ENCODE measurements around the gene TRRAP. TPM values are rescaled to one million over a fixed set of nuclear protein-coding genes. Genes with fewer than 3 reads are reported as not detected.

Gene TRRAP
- polyA plus RNA-seq, 1 donor (not counting 4 experiments of a cell fraction or from before 2014, with no cell fraction given), result 6.1 TPM

DNA sequence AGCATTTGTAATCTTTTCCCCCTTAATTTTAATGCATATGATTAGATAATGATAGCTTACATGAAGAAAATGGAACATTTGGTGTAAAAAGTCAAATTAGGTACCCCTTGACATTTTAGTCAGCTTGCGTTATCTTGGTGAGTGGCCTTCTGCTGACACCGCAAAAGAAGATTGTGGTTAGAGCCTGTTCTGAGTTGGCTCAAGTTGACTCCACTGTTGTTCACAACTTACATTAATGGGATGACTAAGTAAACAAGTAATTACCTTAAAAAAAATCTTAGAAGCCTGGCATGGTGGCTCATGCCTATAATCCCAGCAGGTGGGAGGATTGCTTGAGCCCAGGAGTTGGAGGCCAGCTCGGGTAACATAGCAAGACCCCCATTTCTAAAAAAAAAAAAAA lies 24.2 kb downstream of the TRRAP start:
- Histone ChIP-seq H3K4me1 (ENCODE audit: control insufficient read depth, extremely low read depth, insufficient read depth, low read length) (no peaks in the 10 kb centered on the region), H3K27ac (ENCODE audit: control insufficient read depth, insufficient read depth, low read length) (no peak overlapping the region), H3K79me2 (ENCODE audit: control insufficient read depth, insufficient read depth, low read length) (no peaks in the 10 kb centered on the region), H4K20me1 (ENCODE audit: control insufficient read depth, extremely low read depth, insufficient read depth, low read length) (no peaks in the 10 kb centered on the region), H2AFZ (ENCODE audit: control insufficient read depth, low read length) (no peak overlapping the region), H3K27me3 (ENCODE audit: control insufficient read depth, extremely low read depth, insufficient read depth, low read length) (no peaks in the 10 kb centered on the region), H3K36me3 (ENCODE audit: control insufficient read depth in 2 of 2, extremely low read depth in 1 of 2, insufficient read depth in 2 of 2, low read length in 2 of 2) (peaks cover 23 to 31% of the 10 kb centered on the region in 2 experiments), H3K4me3 (ENCODE audit: control insufficient read depth in 2 of 3, extremely low read depth in 1 of 3, insufficient read depth in 2 of 3, low read depth in 1 of 3, low read length in 3 of 3) (no peak overlapping the region), H3K9me3 (ENCODE audit: control insufficient read depth, low read depth, low read length) (no peaks in the 10 kb centered on the region), H3K9me1 (ENCODE audit: control insufficient read depth, extremely low read depth, insufficient read depth, low read length) (no peaks in the 10 kb centered on the region), H3K4me2 (ENCODE audit: control insufficient read depth, extremely low read depth, insufficient read depth, low read depth, low read length) (no peak overlapping the region), H3K9ac (ENCODE audit: control insufficient read depth, extremely low read depth, insufficient read depth, low read length) (no peak overlapping the region)
- dilution Hi-C loops (cut with MboI; ENCODE audit: extremely low pct_ligation_motif_present, low sequenced_read_pairs), result no loop called here
- FAIRE-seq (no peak), DNase-seq (ENCODE audit: low read depth, low spot score) (no peak)
- no peak for TF ChIP-seq EZH2 (IDR thresholded peaks at IDR 0.05; ENCODE audit: low read length)
- TF ChIP-seq, protein P1, sequence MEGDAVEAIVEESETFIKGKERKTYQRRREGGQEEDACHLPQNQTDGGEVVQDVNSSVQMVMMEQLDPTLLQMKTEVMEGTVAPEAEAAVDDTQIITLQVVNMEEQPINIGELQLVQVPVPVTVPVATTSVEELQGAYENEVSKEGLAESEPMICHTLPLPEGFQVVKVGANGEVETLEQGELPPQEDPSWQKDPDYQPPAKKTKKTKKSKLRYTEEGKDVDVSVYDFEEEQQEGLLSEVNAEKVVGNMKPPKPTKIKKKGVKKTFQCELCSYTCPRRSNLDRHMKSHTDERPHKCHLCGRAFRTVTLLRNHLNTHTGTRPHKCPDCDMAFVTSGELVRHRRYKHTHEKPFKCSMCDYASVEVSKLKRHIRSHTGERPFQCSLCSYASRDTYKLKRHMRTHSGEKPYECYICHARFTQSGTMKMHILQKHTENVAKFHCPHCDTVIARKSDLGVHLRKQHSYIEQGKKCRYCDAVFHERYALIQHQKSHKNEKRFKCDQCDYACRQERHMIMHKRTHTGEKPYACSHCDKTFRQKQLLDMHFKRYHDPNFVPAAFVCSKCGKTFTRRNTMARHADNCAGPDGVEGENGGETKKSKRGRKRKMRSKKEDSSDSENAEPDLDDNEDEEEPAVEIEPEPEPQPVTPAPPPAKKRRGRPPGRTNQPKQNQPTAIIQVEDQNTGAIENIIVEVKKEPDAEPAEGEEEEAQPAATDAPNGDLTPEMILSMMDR (optimal IDR thresholded peaks at IDR 0.05 in 1 of 3, IDR thresholded peaks at IDR 0.05 in 1 of 3, conservative IDR thresholded peaks at IDR 0.05 in 1 of 3; ENCODE audit: extremely low read depth in 1 of 3, insufficient read depth in 2 of 3, low read length in 3 of 3), result no peak

GRCh38 chr7:98903246-98903645 lies 24.9 kb downstream of the TRRAP start:
- dilution Hi-C loops (cut with MboI; ENCODE audit: extremely low pct_ligation_motif_present, low sequenced_read_pairs), result no loop called here
- Histone ChIP-seq H3K4me1 (ENCODE audit: control insufficient read depth, extremely low read depth, insufficient read depth, low read length) (no peaks in the 10 kb centered on the region), H4K20me1 (ENCODE audit: control insufficient read depth, extremely low read depth, insufficient read depth, low read length) (no peaks in the 10 kb centered on the region), H3K9me3 (ENCODE audit: control insufficient read depth, low read depth, low read length) (no peaks in the 10 kb centered on the region), H3K4me3 (ENCODE audit: control insufficient read depth in 2 of 3, extremely low read depth in 1 of 3, insufficient read depth in 2 of 3, low read depth in 1 of 3, low read length in 3 of 3) (no peak overlapping the region), H2AFZ (ENCODE audit: control insufficient read depth, low read length) (no peak overlapping the region), H3K27me3 (ENCODE audit: control insufficient read depth, extremely low read depth, insufficient read depth, low read length) (no peaks in the 10 kb centered on the region), H3K9me1 (ENCODE audit: control insufficient read depth, extremely low read depth, insufficient read depth, low read length) (no peaks in the 10 kb centered on the region), H3K27ac (ENCODE audit: control insufficient read depth, insufficient read depth, low read length) (no peak overlapping the region), H3K9ac (ENCODE audit: control insufficient read depth, extremely low read depth, insufficient read depth, low read length) (no peak overlapping the region), H3K4me2 (ENCODE audit: control insufficient read depth, extremely low read depth, insufficient read depth, low read depth, low read length) (no peak overlapping the region), H3K79me2 (ENCODE audit: control insufficient read depth, insufficient read depth, low read length) (no peaks in the 10 kb centered on the region), H3K36me3 (ENCODE audit: control insufficient read depth in 2 of 2, extremely low read depth in 1 of 2, insufficient read depth in 2 of 2, low read length in 2 of 2) (peaks cover 15 to 26% of the 10 kb centered on the region in 2 experiments)
- DNase-seq (ENCODE audit: low read depth, low spot score), result no peak
- TF ChIP-seq, protein P1 (optimal IDR thresholded peaks at IDR 0.05 in 1 of 3, IDR thresholded peaks at IDR 0.05 in 1 of 3, conservative IDR thresholded peaks at IDR 0.05 in 1 of 3; ENCODE audit: extremely low read depth in 1 of 3, insufficient read depth in 2 of 3, low read length in 3 of 3), result no peak
- TF ChIP-seq EZH2 (IDR thresholded peaks at IDR 0.05; ENCODE audit: low read length), result no peak
- FAIRE-seq, result no peak
